ENCODE data around the gene HMMR.
A peak's percentile ranks its signal among the peaks of the same experiment; 100 is the strongest.
"Not testable (repeated sequence)": the region's sequence is repeated elsewhere in the genome, so short reads cannot be mapped to it uniquely, and the experiment has no call there.

Gene HMMR

DNA sequence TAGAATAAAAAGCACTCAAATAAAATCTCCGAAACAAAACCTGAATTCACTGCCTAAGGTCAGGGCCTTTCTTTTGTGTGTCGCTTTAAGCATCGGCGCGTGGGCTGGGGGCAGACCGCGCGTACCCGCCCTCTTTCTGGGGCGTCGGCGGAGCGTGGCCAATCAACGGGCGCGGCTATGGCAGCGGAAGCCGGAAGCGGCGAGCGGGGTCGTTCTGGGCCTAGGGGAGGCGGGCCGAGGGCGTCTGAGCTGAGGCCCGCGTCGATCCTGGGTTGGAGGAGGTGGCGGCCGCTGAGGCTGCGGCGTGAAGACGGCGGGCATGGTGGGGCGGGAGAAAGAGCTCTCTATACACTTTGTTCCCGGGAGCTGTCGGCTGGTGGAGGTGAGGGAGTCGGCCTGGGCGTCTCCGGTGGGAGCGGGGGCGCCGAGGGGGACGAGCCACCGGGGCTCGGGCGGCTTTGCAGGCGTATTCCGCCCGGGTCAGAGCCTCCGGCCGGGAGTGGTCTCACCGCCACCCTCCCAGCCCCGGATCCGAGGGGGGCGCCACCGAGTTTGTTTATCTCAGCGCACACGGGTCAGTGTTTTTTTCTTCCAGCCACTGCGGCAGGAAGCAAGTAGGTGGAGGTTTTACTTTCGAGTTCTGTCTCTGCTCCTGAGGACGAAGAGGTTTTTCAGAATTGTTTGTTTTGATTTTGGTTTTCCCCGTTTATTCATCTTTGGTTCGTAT, 45.1 kb downstream of the HMMR start, which contains the start of gene MAT2B:
TSS of gene MAT2B (plus strand) at position 252 of the 727 bp plus-strand sequence. CDS start at position 320, 68 bp downstream.
- DNase-seq (ENCODE audit: low read depth in 2 of 3, low spot score in 2 of 3), result peak; percentile 72 to 87 (median 86)

DNA sequence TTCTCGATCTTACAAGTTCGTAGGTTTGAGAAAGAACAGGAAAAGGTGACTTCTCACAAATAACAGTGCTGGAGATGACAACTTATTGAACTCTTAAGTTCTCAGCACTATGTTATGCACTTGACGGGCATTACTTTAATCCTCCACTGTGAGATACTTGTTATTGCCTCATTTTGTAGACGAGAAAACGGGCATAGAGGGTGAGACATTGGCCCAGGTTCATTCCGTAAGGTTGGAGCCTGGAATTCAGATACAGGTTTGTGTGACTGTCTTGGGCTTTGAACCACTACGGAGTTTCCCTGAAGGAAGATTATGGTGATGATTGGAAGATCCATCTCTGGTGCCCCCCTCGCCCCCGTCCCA, 45.6 kb downstream of the HMMR start:
- DNase-seq (ENCODE audit: low read depth in 2 of 3, low spot score in 2 of 3), result no peak

DNA sequence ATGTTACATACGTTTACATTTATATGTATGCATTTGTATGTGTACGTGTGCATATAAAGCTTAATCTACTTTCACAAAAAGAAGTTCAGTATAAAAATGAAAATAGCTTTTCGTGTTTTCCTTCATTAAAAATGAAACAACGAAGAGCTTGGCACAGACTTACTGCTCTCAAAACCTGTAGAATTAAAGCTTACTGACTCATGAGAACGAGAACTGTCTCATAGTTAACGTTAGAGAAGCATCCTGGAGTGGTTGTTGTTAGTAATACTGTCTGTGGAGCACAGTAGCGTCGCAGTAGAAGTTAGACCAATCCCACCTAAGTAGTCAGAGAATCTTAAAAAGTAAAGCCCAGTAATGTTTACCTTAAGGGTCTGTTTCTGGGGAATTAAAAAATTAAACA, 46.3 kb downstream of the HMMR start:
- no peak for DNase-seq (ENCODE audit: low read depth in 2 of 3, low spot score in 2 of 3)

DNA sequence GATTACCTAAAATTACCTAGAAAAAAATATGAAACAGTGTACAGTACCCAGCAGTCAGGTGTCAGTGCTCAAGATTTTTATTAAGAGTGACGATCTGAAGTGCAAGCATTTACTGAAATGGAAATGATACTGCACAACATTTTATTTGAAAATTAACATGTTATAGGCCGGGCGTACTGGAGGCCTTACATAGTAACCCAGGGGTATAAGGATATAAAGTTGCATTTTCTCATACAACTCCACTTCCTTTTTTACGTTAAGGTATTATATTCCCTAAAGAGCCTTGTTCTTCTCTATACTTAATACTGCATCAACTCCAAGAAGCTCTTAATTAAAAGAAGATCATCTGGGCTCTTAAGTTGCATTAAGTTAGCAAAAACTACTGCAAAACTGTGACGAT, 48.3 kb downstream of the HMMR start:
- DNase-seq (ENCODE audit: low read depth in 2 of 3, low spot score in 2 of 3), result no peak

DNA sequence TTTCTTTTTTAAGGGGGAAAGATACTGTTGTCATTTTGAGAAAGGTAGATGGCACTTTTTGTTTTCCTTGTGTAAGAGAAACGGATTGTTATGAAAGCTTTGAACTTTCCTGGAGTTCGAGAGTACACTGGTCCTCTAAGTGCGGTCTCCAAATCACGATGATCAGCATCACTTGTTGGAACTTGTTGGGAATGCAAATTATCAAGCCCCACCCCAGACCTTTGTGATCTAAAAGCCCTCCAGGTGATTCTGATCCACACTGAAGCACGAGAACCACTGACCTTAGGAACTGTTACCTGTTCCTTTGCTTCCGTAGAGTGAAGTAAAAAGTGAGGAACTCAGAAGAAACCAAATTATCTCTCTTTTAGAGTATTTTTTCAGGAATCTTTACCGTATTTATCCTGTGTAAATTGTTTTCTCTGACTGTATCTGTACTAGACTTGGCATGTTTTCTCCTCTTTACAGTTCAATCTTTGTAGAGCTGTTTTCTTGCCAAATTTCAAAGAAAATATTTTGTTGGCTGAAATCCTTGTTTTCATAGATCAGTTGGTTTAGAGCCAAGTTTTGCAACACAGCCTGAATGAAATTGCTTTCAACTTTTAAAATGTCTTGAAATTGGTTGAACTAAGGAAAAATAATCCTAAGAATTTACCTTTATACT, 49.0 kb downstream of the HMMR start:
- DNase-seq (ENCODE audit: low read depth in 2 of 3, low spot score in 2 of 3), result no peak

DNA sequence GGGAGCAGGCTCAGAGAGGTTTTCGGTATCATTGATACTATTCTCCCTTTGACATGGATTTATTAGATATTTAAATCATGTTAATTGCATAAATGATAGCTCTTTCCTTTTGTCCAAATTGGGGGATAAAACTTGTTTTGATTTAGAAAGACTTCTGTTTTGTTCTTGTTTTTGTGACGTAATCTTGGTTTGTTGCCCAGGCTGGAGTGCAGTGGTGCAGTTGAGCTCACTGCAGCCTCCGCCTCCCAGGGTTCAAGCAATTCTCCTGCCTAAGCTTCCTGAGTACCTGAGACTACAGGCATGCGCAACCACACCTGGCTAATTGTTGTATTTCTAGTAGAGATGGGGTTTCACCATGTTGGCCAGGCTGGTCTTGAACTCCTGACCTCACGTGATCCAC, 52.1 kb downstream of the HMMR start:
- no peak for DNase-seq (ENCODE audit: low read depth in 2 of 3, low spot score in 2 of 3)

DNA sequence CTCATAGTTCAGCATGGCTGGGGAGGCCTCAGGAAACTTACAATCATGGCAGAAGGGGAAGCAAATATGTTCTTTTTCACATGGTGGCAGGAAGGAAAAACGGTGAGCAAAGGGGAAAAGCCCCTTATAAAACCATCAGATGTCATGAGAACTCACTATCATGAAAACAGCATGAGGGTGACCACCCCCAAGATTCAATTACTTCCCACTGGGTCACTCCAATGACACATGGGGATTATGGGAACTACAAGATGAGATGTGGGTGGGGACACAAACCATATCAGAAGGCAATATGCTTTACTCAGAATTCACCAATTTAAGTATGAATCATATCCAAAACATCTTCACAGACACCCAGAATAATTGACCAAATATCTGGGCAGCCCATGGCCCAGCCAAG, 64.7 kb downstream of the HMMR start:
- DNase-seq (ENCODE audit: low read depth in 2 of 3, low spot score in 2 of 3), result no peak

DNA sequence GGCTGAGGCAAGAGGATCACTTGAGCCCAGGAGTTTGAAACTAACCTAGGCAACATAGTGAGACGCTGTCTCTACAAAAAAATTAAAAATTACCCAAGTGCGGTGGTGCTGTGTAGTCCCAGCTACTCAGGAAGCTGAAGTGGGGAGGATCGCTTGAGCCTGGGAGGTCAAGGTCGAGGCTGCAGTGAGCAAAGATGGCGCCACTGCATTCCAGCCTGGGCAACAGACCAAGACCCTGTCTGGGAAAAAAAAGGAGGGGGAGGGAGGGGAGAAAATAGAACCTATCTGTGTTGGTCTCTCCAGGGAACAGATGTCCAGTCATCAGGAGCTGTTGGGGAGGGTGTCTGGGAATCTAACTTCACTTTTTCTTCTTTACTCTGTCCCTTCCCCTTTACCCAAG, 69.3 kb downstream of the HMMR start:
- DNase-seq (ENCODE audit: low read depth in 2 of 3, low spot score in 2 of 3), result no peak

DNA sequence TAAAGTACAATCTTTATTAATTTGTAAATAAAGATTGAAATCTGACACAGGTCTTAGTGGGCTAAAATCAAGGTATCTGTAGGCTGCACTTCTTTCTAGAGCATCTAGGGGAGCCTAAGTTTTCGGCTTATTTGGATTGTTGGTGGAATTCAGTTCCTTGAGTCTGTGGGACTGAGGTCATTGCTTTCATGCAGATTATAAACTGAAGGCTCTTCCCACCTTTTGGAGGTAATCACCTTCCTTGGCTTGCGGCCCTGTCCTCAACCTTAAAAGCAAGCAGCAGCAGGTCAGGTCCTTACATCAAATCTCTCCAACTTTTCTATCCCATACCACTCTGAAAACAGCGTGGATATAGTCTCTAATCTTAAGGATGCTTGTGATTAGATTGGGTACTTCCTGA, 70.8 kb downstream of the HMMR start:
- DNase-seq (ENCODE audit: low read depth in 2 of 3, low spot score in 2 of 3), result no peak

DNA sequence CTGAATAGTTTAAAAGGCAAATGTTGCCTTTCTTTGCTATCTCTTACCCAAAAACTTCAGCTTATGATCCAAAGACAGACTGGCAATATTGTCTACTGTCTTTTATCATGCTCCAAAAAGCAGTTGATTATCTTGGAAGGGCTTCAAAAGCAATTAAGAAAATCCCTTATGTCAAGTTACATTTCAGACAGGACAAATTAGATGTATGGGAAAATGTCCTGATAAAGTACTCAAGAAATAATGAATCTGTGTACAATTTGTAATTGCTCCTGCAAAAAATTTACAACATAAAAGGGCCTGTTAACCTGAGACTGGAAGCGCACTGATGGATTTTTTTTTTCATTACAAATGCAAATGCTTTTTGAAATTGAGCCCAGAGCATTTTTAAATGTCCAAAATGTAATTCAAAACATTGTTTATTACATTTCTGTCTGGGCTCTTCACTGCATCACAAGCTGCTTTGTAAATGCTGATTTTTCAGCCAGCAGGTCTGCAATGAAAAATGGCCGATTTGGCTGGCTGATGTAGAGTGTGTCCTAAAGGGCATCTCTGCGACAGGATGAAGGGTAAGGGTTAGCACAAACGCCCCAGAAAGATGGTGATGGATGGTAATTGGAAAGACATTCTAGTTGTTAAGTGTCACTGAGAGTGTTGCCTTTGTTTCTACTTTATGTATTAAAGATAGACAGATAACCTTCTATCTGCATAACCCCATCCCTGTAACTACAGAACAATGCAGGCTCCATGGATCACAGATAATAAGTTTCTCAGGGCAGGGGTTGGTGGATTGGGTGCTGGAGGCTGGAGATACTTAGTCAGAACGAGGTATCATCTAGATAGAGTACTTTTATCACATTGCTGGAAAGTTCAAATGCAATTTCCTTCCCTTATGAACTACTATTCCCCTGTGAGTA, 72.0 kb downstream of the HMMR start:
- DNase-seq (ENCODE audit: low read depth in 2 of 3, low spot score in 2 of 3), result no peak

DNA sequence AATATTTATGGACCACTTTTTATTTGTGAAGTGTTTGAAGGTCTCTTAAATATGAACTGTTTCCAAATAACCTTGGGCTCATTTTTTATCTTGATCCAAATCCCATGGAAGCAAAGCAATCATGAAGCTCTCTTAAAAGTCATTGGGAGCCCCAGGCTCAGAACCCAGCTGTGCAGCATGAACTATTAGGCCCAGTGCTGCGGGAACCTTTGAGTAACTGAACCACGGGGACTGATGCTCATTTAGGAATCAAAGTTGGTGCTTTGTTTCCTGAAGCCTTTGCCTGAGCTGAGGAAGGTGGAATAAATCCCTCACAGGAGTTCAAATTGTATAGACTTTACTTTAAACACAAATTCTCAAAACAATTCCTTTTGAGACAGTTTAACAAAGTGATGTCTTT, 72.8 kb downstream of the HMMR start:
- DNase-seq (ENCODE audit: low read depth in 2 of 3, low spot score in 2 of 3), result no peak

DNA sequence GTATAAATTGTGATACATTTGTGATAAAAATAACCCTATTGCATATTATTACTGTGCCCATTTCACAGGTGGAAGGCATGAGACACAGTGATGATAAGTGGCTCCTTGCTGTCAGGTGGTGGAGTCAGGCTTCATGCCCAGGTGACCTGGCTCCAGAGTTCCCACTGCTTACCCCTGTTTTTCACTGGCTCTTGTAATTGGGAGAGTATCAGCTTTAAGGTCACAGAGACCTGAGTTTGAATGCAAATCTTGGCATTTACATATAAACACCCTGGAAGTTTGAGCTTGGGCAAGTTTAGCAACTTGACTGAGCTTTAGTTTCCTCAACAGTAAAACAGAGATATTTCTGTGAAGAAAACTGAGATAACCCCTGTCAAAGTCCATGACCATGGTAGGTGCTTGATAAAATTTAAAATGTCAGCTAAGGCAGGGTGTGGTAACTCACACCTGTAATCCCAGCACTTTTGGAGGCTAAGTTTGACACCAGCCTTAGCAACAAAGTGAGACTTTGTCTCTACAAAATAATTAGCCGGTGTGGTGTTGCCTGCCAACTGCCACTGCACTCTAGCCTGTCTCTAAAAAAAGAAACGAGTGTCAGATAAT, 74.2 kb downstream of the HMMR start:
- DNase-seq (ENCODE audit: low read depth in 2 of 3, low spot score in 2 of 3), result no peak

DNA sequence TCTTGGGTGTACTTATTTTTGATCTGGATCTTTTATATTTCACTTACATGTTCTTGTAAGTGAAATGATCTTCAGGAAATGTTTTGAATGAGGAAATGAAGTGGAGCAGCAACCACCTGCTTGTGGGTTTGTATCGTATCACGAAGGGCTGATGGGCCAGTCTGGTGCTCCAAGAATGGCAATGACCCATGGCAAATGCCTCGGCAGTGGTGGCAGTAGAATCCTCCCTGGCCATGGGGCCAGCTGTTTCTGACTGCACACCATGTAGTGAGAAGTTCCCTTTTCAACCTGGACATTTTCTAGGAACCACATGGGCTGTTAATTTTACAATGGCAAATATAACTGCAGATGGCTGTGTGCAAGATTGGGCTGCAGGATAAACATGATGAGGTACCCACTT, 74.9 kb downstream of the HMMR start:
- no peak for DNase-seq (ENCODE audit: low read depth in 2 of 3, low spot score in 2 of 3)

DNA sequence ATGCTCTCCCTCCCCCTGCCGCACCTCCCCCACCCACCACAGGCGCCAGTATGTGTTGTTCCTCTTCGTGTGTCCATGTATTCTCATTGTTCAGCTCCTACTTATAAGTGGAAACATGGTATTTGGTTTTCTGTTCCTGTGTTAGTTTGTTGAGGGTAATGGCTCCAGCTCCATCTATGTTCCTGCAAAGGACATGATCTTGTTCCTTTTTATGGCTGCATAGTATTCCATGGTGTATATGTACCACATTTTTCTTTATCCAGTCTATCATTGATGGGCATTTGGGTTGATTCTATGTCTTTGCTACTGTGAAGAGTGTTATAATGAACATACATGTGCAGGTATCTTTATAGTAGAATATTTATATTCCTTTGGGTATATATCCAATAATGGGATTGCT, 76.0 kb downstream of the HMMR start:
- not testable (repeated sequence) for DNase-seq (ENCODE audit: low read depth in 2 of 3, low spot score in 2 of 3)

DNA sequence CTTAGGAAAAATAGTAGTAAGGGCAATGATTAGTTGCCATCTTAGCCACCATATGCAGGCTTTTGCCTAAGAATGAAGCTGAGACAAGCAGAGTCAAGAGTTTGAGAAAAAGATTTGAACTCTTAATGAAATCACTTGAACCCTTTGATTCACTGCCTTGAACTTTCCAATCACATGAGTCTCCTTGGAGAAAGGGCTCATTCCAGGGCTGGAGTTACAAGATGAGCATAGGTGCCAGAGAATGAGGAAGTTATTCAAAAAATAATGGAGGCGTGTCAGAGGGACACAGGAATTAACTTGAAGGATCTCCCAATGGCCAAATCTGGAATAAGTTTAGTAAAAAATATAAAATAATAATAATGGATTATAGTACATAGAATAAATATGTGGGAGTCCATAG, 80.3 kb downstream of the HMMR start:
- no peak for DNase-seq (ENCODE audit: low read depth in 2 of 3, low spot score in 2 of 3)
